ENCODE results near the gene CNOT6. TPM values are rescaled to one million over a fixed set of nuclear protein-coding genes. Genes with fewer than 3 reads are reported as not detected.

Gene CNOT6
- total RNA-seq, 1 donor from 2014 or later = 26.6 TPM

DNA sequence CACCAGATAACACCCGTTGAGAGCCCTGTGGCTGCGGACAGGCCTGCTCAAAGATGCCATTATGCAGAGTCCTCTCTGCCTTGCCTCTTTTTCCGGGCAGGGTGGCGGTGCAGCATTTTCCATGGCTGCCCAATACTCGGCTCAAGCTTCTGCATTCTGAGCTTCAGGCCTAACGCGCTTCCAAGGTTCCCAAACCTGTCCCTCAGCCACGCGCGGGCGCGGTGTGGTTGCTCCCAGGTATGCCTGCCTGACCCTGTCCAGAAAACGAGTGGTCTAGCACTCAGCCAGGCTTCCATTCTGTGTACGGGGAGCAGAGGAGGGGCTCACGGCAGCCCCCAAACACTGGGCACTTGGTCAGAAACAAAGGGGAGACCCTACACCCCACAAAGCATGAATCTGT, 27.9 kb upstream of the CNOT6 start:
- DNase-seq (ENCODE audit: low read depth) (no peak), FAIRE-seq (no peak)
- no peaks in the 10 kb centered on the region for H3K36me3 ChIP-seq (ENCODE audit: control insufficient read depth, insufficient read depth, low read length)
- TF ChIP-seq, protein P1, sequence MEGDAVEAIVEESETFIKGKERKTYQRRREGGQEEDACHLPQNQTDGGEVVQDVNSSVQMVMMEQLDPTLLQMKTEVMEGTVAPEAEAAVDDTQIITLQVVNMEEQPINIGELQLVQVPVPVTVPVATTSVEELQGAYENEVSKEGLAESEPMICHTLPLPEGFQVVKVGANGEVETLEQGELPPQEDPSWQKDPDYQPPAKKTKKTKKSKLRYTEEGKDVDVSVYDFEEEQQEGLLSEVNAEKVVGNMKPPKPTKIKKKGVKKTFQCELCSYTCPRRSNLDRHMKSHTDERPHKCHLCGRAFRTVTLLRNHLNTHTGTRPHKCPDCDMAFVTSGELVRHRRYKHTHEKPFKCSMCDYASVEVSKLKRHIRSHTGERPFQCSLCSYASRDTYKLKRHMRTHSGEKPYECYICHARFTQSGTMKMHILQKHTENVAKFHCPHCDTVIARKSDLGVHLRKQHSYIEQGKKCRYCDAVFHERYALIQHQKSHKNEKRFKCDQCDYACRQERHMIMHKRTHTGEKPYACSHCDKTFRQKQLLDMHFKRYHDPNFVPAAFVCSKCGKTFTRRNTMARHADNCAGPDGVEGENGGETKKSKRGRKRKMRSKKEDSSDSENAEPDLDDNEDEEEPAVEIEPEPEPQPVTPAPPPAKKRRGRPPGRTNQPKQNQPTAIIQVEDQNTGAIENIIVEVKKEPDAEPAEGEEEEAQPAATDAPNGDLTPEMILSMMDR (IDR thresholded peaks at IDR 0.05; ENCODE audit: insufficient read depth, low read length, severe bottlenecking) = no peak
- no peaks in the 10 kb centered on the region for H3K27me3 ChIP-seq (ENCODE audit: control insufficient read depth, insufficient read depth, low read length)
- no peak overlapping the region for H3K4me3 ChIP-seq (ENCODE audit: low read depth, low read length)

- TF ChIP-seq, protein P1 (IDR thresholded peaks at IDR 0.05; ENCODE audit: insufficient read depth, low read length, severe bottlenecking) = no peak
Measured at GRCh38 chr5:180467028-180467975, 26.9 kb upstream of the CNOT6 start.

GRCh38 chr5:180467989-180468731, 26.0 kb upstream of the CNOT6 start:
- H3K36me3 ChIP-seq (ENCODE audit: control insufficient read depth, insufficient read depth, low read length) = no peaks in the 10 kb centered on the region
- no peak overlapping the region for H3K4me3 ChIP-seq (ENCODE audit: low read depth, low read length)
- no peak for FAIRE-seq
- no peaks in the 10 kb centered on the region for H3K27me3 ChIP-seq (ENCODE audit: control insufficient read depth, insufficient read depth, low read length)
- no peak for DNase-seq (ENCODE audit: low read depth)
- TF ChIP-seq, protein P1 (IDR thresholded peaks at IDR 0.05; ENCODE audit: insufficient read depth, low read length, severe bottlenecking) = no peak

More at GRCh38 chr5:180467028-180467975, 26.9 kb upstream of the CNOT6 start:
- no peak overlapping the region for H3K4me3 ChIP-seq (ENCODE audit: low read depth, low read length)
- peak; percentile 34 for DNase-seq (ENCODE audit: low read depth)
- FAIRE-seq = no peak
- no peaks in the 10 kb centered on the region for H3K27me3 ChIP-seq (ENCODE audit: control insufficient read depth, insufficient read depth, low read length)
- no peaks in the 10 kb centered on the region for H3K36me3 ChIP-seq (ENCODE audit: control insufficient read depth, insufficient read depth, low read length)

- TF ChIP-seq, protein P1 (IDR thresholded peaks at IDR 0.05; ENCODE audit: insufficient read depth, low read length, severe bottlenecking) = no peak
- H3K4me3 ChIP-seq (ENCODE audit: low read depth, low read length) = no peak overlapping the region
- no peaks in the 10 kb centered on the region for H3K36me3 ChIP-seq (ENCODE audit: control insufficient read depth, insufficient read depth, low read length)
- H3K27me3 ChIP-seq (ENCODE audit: control insufficient read depth, insufficient read depth, low read length) = no peaks in the 10 kb centered on the region
- FAIRE-seq (no peak), DNase-seq (ENCODE audit: low read depth) (no peak)
Measured at GRCh38 chr5:180468732-180469585, 25.2 kb upstream of the CNOT6 start.

- Histone ChIP-seq H3K4me3 (ENCODE audit: low read depth, low read length) (no peak overlapping the region), H3K36me3 (ENCODE audit: control insufficient read depth, insufficient read depth, low read length) (no peaks in the 10 kb centered on the region), H3K27me3 (ENCODE audit: control insufficient read depth, insufficient read depth, low read length) (no peaks in the 10 kb centered on the region)
- no peak for FAIRE-seq
- no peak for DNase-seq (ENCODE audit: low read depth)
- TF ChIP-seq, protein P1 (IDR thresholded peaks at IDR 0.05; ENCODE audit: insufficient read depth, low read length, severe bottlenecking) = no peak
Measured at GRCh38 chr5:180469586-180469865, 24.7 kb upstream of the CNOT6 start.
